H1 (cell line): ENCODE results near the gene DCX. TPM values are rescaled to one million over a fixed set of nuclear protein-coding genes. Genes with fewer than 3 reads are reported as not detected.

Experiments used
- CTCF ChIA-PET: fragments of 300-600 bp; sonication (Branson Sonifier 250); formaldehyde crosslinking; loops from one replicate; lab custom pipeline; 2021; ENCODE audit not compliant: partially characterized antibody; lab: Charles Lee
- POLR2A ChIA-PET: fragments of 300-600 bp; sonication (Branson Sonifier 250); formaldehyde crosslinking; loops from one replicate; lab custom pipeline; 2021; ENCODE audit warnings: inconsistent platforms; ENCODE audit not compliant: partially characterized antibody; lab: Charles Lee
- DNase-seq, 2 experiments: peaks; one replicate each; pipeline versions ENCODE4 v3.0.0 to v3.0.0-alpha.2; 2010 to 2022; ENCODE audit warnings: low spot score in 2 of 2, low read depth in 1 of 2, mixed read lengths in 1 of 2
- FAIRE-seq: peaks from 2 replicates; lab custom pipeline; 2011; peaks lifted over from hg19 to GRCh38; lab: Jason Lieb, UNC
- H2AFZ ChIP-seq: 2 replicates; pipeline ENCODE4 v1.8.1; 2012; ENCODE audit warnings: low read length, inconsistent platforms
- H2AK5ac ChIP-seq: 2 replicates; pipeline ENCODE4 v1.6.1; 2013; ENCODE audit warnings: low read depth, low read length
- H2BK120ac ChIP-seq: replicated peaks from 2 replicates; pipeline ENCODE3; 2013; ENCODE audit warnings: low read depth, low read length, inconsistent platforms
- H2BK12ac ChIP-seq: 2 replicates; pipeline ENCODE4 v1.6.1; 2013; ENCODE audit warnings: low read depth, low read length
- H2BK15ac ChIP-seq: 2 replicates; pipeline ENCODE4 v1.6.1; 2013; ENCODE audit warnings: low read length
- H2BK20ac ChIP-seq: 2 replicates; pipeline ENCODE4 v1.6.1; 2013; ENCODE audit warnings: low read length
- H2BK5ac ChIP-seq: 2 replicates; pipeline ENCODE4 v1.6.1; 2013; ENCODE audit warnings: low read depth, low read length
- H3K14ac ChIP-seq: 2 replicates; pipeline ENCODE4 v1.6.1; 2013; ENCODE audit warnings: inconsistent platforms; ENCODE audit not compliant: insufficient read length
- H3K18ac ChIP-seq: 2 replicates; pipeline ENCODE4 v1.6.1; 2013; ENCODE audit warnings: low read length; ENCODE audit errors: extremely low read depth
- H3K23ac ChIP-seq: 2 replicates; pipeline ENCODE4 v1.6.1; 2013; ENCODE audit warnings: inconsistent platforms; ENCODE audit not compliant: insufficient read length
- H3K23me2 ChIP-seq: 2 replicates; pipeline ENCODE4 v1.6.1; 2013; ENCODE audit warnings: low read depth, low read length
- H3K27ac ChIP-seq: 2 replicates; pipeline ENCODE4 v1.6.1; 2011; ENCODE audit warnings: low read depth, low read length, inconsistent platforms
- H3K27me3 ChIP-seq, 4 experiments: replicated peaks in 1 of 4; 1 replicate in 1 of 4; 2 replicates in 3 of 4; pipeline versions ENCODE4 v1.6.1 to v1.8.1; 2011 to 2013; ENCODE audit warnings: low read length in 3 of 4, mild to moderate bottlenecking in 3 of 4, inconsistent platforms in 2 of 4, mixed read lengths in 2 of 4, moderate library complexity in 1 of 4; ENCODE audit not compliant: control insufficient read depth in 3 of 4, insufficient read depth in 3 of 4; ENCODE audit errors: extremely low read depth in 1 of 4
- H3K36me3 ChIP-seq, 4 experiments: 2 replicates each; pipeline versions ENCODE4 v1.6.1 to v1.8.1; 2011 to 2013; ENCODE audit warnings: mild to moderate bottlenecking in 4 of 4, low read length in 3 of 4, moderate library complexity in 2 of 4, control low read depth in 1 of 4, inconsistent platforms in 1 of 4; ENCODE audit not compliant: insufficient read depth in 4 of 4, control insufficient read depth in 2 of 4
- H3K4ac ChIP-seq: replicated peaks from 2 replicates; pipeline ENCODE3; 2013; ENCODE audit warnings: low read length, low read depth, mixed read lengths, inconsistent platforms; ENCODE audit not compliant: insufficient read length
- H3K4me1 ChIP-seq, 4 experiments: replicated peaks in 1 of 4; 1 replicate in 1 of 4; 2 replicates in 3 of 4; pipeline versions ENCODE4 v1.6.1 to v1.8.1; 2011 to 2013; ENCODE audit warnings: low read length in 3 of 4, inconsistent platforms in 2 of 4, mixed read lengths in 1 of 4; ENCODE audit not compliant: insufficient read depth in 4 of 4, control insufficient read depth in 3 of 4
- H3K4me2 ChIP-seq, 2 experiments: 2 replicates each; pipeline versions ENCODE4 v1.6.1 to v1.8.1; 2011 to 2013; ENCODE audit warnings: low read depth in 2 of 2, low read length in 2 of 2, control low read depth in 1 of 2, inconsistent platforms in 1 of 2, mild to moderate bottlenecking in 1 of 2; ENCODE audit not compliant: insufficient read depth in 1 of 2
- H3K4me3 ChIP-seq, 4 experiments: fragments of 200-600, 300-600 bp in 1 of 4; sonication (generic), shearing (Covaris generic), sonication (Bioruptor Twin) in 1 of 4; 2 replicates each; pipeline versions ENCODE4 v1.5.1 to v1.8.1; 2011 to 2016; ENCODE audit warnings: low read length in 4 of 4, low read depth in 3 of 4, control low read depth in 2 of 4, inconsistent platforms in 2 of 4, mild to moderate bottlenecking in 2 of 4, mixed read lengths in 1 of 4, moderate library complexity in 1 of 4; ENCODE audit not compliant: insufficient read depth in 2 of 4; ENCODE audit errors: extremely low read depth in 1 of 4
- H3K56ac ChIP-seq: replicated peaks from 2 replicates; pipeline ENCODE3; 2013; ENCODE audit warnings: low read depth, mild to moderate bottlenecking, mixed read lengths, low read length, inconsistent platforms; ENCODE audit not compliant: insufficient read length
- H3K79me1 ChIP-seq: 2 replicates; pipeline ENCODE4 v1.6.1; 2013; ENCODE audit warnings: low read depth, low read length, control low read depth
- H3K79me2 ChIP-seq, 2 experiments: 2 replicates each; pipeline versions ENCODE4 v1.6.1 to v1.8.1; 2012 to 2013; ENCODE audit warnings: low read length in 2 of 2, mild to moderate bottlenecking in 2 of 2, inconsistent platforms in 1 of 2; ENCODE audit not compliant: insufficient read depth in 2 of 2, control insufficient read depth in 1 of 2
- H3K9ac ChIP-seq, 4 experiments: replicated peaks in 1 of 4; 1 replicate in 1 of 4; 2 replicates in 3 of 4; pipeline versions ENCODE4 v1.6.1 to v1.8.1; 2011 to 2013; ENCODE audit warnings: low read depth in 3 of 4, low read length in 3 of 4, control low read depth in 2 of 4, mild to moderate bottlenecking in 2 of 4, moderate library complexity in 2 of 4, inconsistent platforms in 1 of 4; ENCODE audit errors: extremely low read depth in 1 of 4
- H3K9me3 ChIP-seq, 2 experiments: 2 replicates each; pipeline versions ENCODE4 v1.6.1 to v1.8.1; 2012 to 2013; ENCODE audit warnings: mild to moderate bottlenecking in 2 of 2, moderate library complexity in 2 of 2, control low read depth in 1 of 2, inconsistent platforms in 1 of 2, low read depth in 1 of 2, low read length in 1 of 2, mixed read lengths in 1 of 2; ENCODE audit not compliant: insufficient read depth in 2 of 2
- H4K20me1 ChIP-seq, 2 experiments: replicated peaks in 1 of 2; 2 replicates each; pipeline versions ENCODE3 to v1.8.1; 2011 to 2013; ENCODE audit warnings: inconsistent platforms in 2 of 2, low read length in 2 of 2, mild to moderate bottlenecking in 1 of 2; ENCODE audit not compliant: insufficient read depth in 2 of 2, control insufficient read depth in 1 of 2
- H4K5ac ChIP-seq: 2 replicates; pipeline ENCODE4 v1.6.1; 2013; ENCODE audit warnings: low read length, low read depth, mixed read lengths, inconsistent platforms; ENCODE audit not compliant: insufficient read length
- H4K8ac ChIP-seq: 2 replicates; pipeline ENCODE4 v1.8.0; 2013; ENCODE audit warnings: mild to moderate bottlenecking, moderate library complexity, low read length, inconsistent platforms; ENCODE audit not compliant: insufficient read depth; ENCODE audit errors: extremely low read depth
- H4K91ac ChIP-seq: replicated peaks from 2 replicates; pipeline ENCODE3; 2013; ENCODE audit warnings: low read length, mixed read lengths, inconsistent platforms; ENCODE audit not compliant: insufficient read length
- CREB1 ChIP-seq: IDR thresholded peaks from 2 replicates; pipeline ENCODE4 v1.6.1; 2012; ENCODE audit warnings: inconsistent platforms
- GTF2F1 ChIP-seq: IDR thresholded peaks from 2 replicates; pipeline ENCODE4 v1.6.1; 2012; ENCODE audit warnings: low read depth, low read length, improper control_type of control experiment, borderline replicate concordance
- HDAC6 ChIP-seq: IDR thresholded peaks from one replicate; pipeline ENCODE4 v1.7.1; 2012; ENCODE audit warnings: low read depth, mild to moderate bottlenecking, inconsistent platforms, low read length, moderate library complexity
- KDM4A ChIP-seq: IDR thresholded peaks from one replicate; pipeline ENCODE4 v1.7.1; 2012; ENCODE audit warnings: low read depth, mild to moderate bottlenecking, moderate library complexity, low read length, inconsistent platforms; ENCODE audit not compliant: severe bottlenecking
- MAFK ChIP-seq: IDR thresholded peaks from 2 replicates; pipeline ENCODE4 v1.6.1; 2012; ENCODE audit warnings: low read depth, mild to moderate bottlenecking, improper control_type of control experiment, low read length
- POLR2AphosphoS5 ChIP-seq: IDR thresholded peaks from 2 replicates; pipeline ENCODE4 v1.6.1; 2011; ENCODE audit warnings: low read depth, low read length
- RXRA ChIP-seq: IDR thresholded peaks from 2 replicates; pipeline ENCODE4 v1.6.1; 2011; ENCODE audit warnings: low read depth, mild to moderate bottlenecking, low read length, moderate library complexity; ENCODE audit not compliant: insufficient read depth
- SAP30 ChIP-seq: fragments of 300-600 bp; sonication (generic); IDR thresholded peaks from 2 replicates; pipeline ENCODE4 v1.7.1; 2012; ENCODE audit warnings: low read length, moderate library complexity, mild to moderate bottlenecking, inconsistent platforms; ENCODE audit not compliant: insufficient read depth, insufficient replicate concordance
- SIN3A ChIP-seq, 2 experiments: IDR thresholded peaks in 1 of 2; conservative IDR thresholded peaks in 1 of 2; 2 replicates each; pipeline ENCODE4 v1.6.1; 2011 to 2012; ENCODE audit warnings: low read length in 2 of 2, improper control_type of control experiment in 1 of 2, low read depth in 1 of 2, mild to moderate bottlenecking in 1 of 2
- USF2 ChIP-seq: IDR thresholded peaks from 2 replicates; pipeline ENCODE4 v1.6.1; 2011; ENCODE audit warnings: low read length, improper control_type of control experiment
- polyA plus RNA-seq, 7 experiments: library from polyadenylated mRNA; depleted of rRNA in 3 of 7; stranded (reverse) in 5 of 7; unstranded in 2 of 7; fragments of >200 nt in 5 of 7; fragments of 200-250 nt in 2 of 7; gene quantifications; 1 replicate in 5 of 7; 2 replicates in 1 of 7; 4 replicates in 1 of 7; pipeline versions ENCODE4 v1.2.1 to v1.2.3, GENCODE V29; 2011 to 2013; ENCODE audit warnings: missing spikeins in 2 of 7, mixed read lengths in 2 of 7
- total RNA-seq: library from RNA; stranded (reverse); fragmentation: NEBNext Ultra II Directional; extraction: Animal tissue kit (Norgen Biotek cat#: 25700); gene quantifications from 2 replicates; pipeline ENCODE4 v1.2.1, GENCODE V29; 2021

The DCX gene
- total and polyA plus RNA-seq, 2 of the 8 experiments (the other 6 are each of a cell fraction or from before 2014, with no cell fraction given): 1.3 to 3.3 TPM

- Histone ChIP-seq H3K4ac (no peak overlapping the region), H3K4me2 (no peak overlapping the region), H2AFZ (no peak overlapping the region), H3K36me3 (no peaks in the 10 kb centered on the region), H3K23me2 (no peaks in the 10 kb centered on the region), H2BK20ac (no peak overlapping the region), H2BK12ac (no peak overlapping the region), H3K23ac (no peak overlapping the region), H3K18ac (no peak overlapping the region), H2BK120ac (no peak overlapping the region), H3K9me3 (no peaks in the 10 kb centered on the region), H4K5ac (no peak overlapping the region), H2BK5ac (no peak overlapping the region), H3K27ac (no peak overlapping the region), H3K4me1 (no peaks in the 10 kb centered on the region), H4K8ac (no peak overlapping the region), H3K9ac (no peak overlapping the region), H2BK15ac (no peak overlapping the region), H3K14ac (no peak overlapping the region), H3K4me3 (no peak overlapping the region), H3K79me1 (no peaks in the 10 kb centered on the region), H2AK5ac (no peak overlapping the region), H3K27me3 (no peaks in the 10 kb centered on the region), H3K79me2 (no peaks in the 10 kb centered on the region), H4K91ac (no peak overlapping the region), H3K56ac (no peak overlapping the region), H4K20me1 (no peaks in the 10 kb centered on the region)
- TF ChIP-seq KDM4A (no peak), HDAC6 (no peak), GTF2F1 (no peak), USF2 (no peak), MAFK (no peak), SAP30 (no peak), POLR2AphosphoS5 (no peak), SIN3A (conservative IDR thresholded peaks at IDR 0.05 in 1 of 2, IDR thresholded peaks at IDR 0.05 in 1 of 2; ENCODE audit: low read depth in 1 of 2, low read length in 2 of 2) (no peak), RXRA (no peak), CREB1 (no peak)
- DNase-seq (no peak), FAIRE-seq (no peak)
- ChIA-PET CTCF (no interaction called here), POLR2A (no interaction called here)
Measured at GRCh38 chrX:111318901-111319300, 93.1 kb downstream of the DCX start.
